ENCODE results near the gene GPR146.
"Not testable (repeated sequence)": the region's sequence is repeated elsewhere in the genome, so short reads cannot be mapped to it uniquely, and the experiment has no call there.

GPR146 gene

DNA sequence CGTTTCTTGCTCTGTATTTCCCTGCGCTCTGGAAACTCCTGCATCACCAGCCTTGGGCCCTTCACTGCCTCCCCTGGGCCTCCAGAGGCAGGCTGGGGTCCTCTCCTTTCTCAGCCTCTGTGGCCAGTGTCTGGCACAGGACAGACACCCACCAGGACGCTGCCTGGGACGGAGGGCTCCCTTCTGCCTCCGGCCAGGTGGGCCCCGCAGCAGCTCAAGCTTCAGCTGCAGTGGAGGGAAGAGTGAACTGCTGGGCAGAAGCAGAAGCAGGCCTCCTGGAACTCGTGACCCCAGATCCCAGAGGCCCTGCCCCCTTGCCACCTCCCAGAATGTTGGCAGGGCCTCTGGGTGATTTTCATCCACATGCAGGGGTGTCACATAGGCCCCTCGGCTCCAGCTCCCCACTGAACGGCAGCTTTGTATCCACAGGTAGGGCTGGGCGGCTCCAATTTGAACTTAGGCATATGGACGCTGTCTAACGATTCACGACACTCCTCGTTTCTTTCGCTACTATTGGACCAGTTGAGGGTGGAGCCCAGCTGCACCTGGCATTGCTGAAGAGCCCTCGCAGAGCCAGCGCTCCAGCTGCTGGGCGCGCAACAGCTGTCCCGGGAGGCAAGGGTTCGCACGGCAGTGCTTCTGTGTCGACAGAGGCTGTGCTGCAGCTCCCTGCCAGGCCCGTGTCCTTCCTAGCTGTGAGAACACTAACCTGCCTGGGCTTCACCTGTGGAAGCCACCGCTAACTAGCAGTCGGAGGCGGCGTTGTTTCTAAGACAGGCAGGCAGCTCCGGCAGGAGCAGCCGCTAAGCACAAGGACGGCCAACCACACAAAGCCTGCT is 18.4 kb upstream of the GPR146 start:
- DNase-seq (ENCODE audit: low read depth): no peak

GRCh38 chr7:1026721-1027161 is 17.6 kb upstream of the GPR146 start:
- no peak for DNase-seq (ENCODE audit: low read depth)

DNA sequence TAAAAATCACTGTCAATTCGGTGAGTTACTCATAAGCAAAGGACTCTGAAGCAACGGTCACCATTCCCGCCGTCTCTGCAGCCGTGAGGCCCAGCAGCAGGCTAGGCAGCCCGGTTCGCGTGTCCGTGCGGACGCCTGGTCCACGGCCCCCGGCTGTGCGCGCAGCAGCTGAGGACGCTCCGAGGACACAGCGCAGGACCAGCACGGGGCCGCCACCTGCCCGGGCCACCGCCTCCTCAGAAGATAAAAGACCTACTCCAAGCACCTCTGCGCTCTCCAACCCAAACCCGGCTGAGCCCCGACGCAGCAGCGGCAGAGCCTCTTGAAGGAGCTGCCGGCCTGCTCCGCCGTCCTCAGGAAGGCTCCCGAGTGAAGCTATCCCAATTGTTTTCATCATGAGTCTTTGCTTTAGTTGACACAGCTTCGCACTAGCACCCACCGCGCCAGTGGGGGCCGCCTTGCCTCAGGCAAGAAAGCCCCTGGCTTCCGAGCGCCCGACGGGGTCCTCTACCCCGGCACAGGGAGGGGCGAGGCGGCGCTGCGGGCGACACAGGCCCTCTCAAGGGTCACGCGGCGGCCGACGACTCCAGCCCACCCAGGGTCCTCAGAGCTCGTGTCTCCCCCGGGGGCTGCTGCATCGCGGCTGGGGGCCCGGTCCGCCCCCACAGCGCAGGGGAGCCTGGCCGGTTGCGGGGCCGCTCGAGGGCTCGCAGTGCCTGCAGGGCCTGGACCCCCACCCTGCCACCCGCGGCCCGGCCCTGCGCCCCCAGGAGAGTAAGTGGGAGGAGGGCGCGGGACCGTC is 16.9 kb upstream of the GPR146 start:
- DNase-seq (ENCODE audit: low read depth): no peak

DNA sequence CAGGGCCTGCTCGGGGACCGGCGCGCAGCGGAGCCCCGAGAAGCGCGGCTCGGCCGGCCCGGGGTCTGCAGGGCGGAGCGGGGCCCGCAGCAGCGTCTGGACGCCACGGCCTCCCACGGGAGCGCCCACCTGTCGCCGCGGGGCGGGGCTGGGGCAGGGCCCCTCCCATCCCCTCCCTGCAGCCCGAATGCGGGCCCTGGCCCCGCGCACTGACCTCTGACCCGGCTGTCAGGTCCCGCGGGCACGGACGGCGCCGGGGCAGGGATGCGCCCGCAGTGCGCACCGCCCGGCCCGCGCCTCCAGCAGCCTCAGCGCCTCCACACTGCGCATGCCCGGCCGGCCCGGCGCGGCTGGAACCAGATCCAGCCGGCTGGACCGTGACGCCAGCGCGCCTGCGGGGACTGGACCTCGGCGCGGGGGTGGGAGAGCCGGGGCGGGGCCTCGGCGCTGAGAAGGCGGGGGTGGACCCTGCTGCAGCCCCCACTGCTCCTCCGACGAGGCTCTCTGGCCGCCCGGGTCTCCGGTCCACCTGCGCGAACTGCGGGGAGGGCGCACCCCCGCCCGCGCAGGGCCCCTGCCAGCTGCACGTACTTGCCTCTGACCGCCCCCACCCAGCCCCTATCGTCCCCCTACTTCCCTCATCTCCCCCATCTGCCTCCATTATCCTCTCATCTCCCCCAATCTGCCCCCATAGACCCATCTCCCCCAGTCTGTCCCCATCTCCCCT is 16.1 kb upstream of the GPR146 start:
- peak; percentile 73 for DNase-seq (ENCODE audit: low read depth)

DNA sequence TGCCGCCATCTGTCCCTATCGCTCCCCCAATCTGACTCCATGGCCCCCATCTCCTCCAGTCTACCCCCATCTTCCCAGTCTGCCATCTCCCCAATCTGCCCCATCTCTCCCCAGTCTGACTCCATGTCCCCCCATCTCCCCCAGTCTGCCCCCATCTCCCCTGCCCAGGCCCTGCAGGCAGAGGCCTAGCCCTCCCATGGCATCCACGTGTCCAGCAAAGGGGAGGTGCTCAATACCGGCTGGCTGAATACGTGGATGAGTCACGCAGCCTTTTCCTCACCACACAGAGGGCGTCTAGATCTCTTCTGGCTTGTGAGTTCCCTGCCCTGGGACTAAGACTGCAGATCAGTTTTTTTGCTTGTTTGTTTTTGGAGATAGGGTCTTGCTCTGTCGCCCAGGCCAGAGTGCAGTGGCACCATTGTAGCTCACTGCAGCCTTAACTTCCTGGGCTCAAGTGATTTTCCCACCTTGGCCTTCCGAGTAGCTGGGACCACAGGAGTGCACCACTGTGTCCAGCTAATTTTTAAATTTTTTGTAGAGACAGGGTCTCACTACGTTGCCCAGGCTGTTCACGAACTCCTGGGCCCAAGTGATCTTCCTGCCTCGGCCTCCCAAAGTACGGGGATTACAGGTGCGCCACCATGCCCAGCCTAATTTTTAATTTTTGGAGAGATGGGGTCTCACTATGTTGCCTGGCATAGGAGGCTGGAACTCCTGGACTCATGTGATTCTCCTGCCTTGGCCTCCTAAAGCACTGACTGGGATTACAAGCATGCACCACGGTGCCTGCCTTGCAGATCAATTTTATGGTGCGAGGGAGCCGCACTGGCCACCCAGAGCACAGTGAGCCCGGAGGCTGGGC is 15.3 kb upstream of the GPR146 start:
- DNase-seq (ENCODE audit: low read depth): peak; percentile 44

GRCh38 chr7:1029637-1030443 is 14.5 kb upstream of the GPR146 start:
- no peak for DNase-seq (ENCODE audit: low read depth)

GRCh38 chr7:1030444-1031070 is 13.8 kb upstream of the GPR146 start:
- no peak for DNase-seq (ENCODE audit: low read depth)

- no peak for DNase-seq (ENCODE audit: low read depth)
These were observed 12.5 kb upstream of the GPR146 start for GRCh38 chr7:1031716-1032455.

DNA sequence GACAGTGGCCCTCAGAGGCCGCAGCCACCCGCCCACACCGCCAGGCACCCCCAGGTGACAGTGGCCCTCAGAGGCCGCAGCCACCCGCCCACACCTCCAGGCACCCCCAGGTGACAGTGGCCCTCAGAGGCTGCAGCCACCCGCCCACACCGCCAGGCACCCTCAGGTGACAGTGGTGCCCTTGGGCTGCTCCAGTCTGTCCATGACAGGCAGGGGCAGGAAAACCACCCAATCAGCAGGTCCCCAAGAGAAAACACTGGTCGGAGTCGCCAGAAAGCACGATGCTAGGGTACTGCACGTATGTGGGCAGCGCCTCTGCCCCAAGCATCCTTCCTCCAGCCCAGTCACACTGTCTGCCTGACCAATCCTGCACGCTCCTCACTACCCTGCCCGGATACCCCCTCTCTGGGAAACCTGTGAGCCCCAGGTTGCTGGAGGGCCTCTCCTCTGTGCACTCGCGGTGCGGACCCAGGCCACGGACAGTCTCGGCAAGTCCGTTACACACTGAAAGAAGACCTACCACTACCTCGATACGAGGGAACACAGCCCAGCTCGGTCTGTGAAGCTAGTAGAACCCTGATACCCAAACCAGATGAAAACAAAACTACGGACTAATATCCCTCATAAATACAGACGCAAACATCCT is 11.7 kb upstream of the GPR146 start:
- DNase-seq (ENCODE audit: low read depth): no peak

DNA sequence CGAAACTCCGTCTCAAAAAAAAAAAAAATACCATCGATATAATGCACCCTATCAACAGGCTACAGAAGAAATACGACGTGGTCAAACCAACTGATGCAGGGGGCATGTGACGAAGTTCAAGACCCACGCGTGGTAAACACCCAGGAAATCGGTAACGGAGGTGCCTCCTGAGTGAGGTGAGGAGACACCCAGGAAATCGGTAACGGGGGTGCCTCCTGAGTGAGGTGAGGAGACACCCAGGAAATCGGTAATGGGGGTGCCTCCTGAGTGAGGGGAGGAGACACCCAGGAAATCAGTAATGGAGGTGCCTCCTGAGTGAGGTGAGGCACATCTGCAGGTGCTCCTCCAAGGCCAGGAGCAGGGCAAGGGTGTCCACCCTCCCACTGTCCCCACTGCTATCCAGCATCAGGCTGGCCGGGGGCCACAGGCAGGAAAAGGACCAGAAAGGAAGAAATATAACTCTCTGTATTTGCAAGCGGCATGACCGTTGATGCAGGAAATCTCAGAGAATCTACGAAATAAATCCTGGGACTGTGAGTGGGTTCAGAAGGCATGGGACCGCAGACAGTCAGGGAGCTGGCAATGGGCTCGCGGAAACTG is 10.7 kb upstream of the GPR146 start:
- DNase-seq (ENCODE audit: low read depth): peak; percentile 26

- DNase-seq (ENCODE audit: low read depth): not testable (repeated sequence)
These were observed 9.6 kb upstream of the GPR146 start for GRCh38 chr7:1034769-1035168.

DNA sequence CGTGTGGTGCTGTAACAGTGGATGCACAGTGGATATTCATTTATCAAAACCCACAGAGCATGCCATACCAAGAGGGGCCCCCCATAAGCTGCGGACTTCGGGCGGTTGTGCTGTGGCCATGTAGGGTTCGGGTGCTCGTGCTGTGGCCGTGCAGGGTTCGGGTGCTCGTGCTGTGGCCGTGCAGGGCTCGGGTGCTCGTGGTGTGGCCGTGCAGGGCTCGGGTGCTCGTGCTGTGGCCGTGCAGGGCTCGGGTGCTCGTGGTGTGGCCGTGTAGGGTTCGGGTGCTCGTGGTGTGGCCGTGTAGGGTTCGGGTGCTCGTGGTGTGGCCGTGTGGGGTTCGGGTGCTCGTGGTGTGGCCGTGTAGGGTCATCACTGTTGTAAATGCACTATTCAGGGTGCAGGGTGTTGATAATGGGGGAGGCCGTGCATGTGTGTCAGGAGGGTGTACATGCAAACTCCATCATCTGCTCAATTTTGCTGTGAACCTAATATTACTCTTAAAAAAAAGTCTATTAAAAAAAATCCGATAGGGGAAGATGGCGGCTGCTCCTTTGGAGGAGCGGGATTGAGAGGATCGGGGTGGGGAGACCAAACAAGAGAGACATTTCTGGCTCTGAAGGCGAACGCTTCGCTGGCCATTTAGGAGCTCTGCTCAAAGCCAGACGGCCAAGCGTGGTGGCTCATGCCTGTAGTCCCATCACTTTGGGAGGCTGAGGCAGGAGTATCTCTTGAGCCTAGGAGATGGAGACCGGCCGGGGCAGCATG is 8.0 kb upstream of the GPR146 start:
- DNase-seq (ENCODE audit: low read depth): not testable (repeated sequence)

GRCh38 chr7:1040233-1040632 is 4.1 kb upstream of the GPR146 start:
- not testable (repeated sequence) for DNase-seq (ENCODE audit: low read depth)

- DNase-seq (ENCODE audit: low read depth): no peak
These were observed 3.6 kb upstream of the GPR146 start for GRCh38 chr7:1040790-1041189.

DNA sequence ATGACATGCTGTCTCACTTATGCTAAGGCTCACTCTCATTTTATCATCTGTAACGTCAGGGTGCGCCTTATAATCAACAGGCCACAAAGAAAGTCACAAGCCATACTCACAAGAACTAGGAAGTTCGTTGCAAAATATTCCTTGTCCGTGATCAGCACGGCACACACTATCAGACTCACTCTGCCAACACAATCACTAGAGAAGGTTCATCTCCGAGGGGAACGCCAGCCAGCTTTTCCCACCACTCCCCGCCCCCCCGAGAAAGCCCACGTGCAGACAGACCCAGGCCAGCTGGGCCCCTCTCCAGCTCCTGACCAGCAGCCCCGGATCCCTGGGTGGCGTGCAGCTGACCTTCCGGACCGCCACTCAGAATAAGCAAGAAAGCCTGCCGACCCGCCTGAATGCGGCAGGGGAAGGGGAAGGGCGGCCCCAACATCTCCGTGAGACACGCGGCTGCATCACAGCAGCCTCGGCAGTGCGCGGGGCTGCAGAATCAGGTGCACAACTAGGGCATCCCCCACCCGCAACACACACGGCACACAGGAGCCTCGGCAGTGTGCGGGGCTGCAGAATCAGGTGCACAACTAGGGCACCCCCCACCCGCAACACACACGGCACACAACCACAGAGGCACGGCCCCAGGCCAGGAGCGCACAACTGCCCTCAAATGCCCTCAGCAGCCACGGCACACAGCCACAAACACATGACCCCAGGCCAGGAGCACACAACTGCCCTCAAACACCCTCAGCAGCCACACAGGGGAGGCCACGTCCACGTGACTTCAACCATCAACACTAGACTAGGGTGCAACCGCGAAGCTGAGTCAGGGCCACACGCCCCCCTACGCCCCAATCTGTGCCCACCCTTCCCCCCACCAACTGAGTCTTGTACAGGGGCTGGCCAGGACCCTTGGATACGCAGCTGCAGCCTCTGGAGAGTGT is 2.5 kb upstream of the GPR146 start:
- no peak for DNase-seq (ENCODE audit: low read depth)

GRCh38 chr7:1042492-1042833 is 1.9 kb upstream of the GPR146 start:
- DNase-seq (ENCODE audit: low read depth): no peak
